ENCODE measurements around the gene CD58.

The CD58 gene

GRCh38 chr1:116493484-116494352, 77.1 kb downstream of the CD58 start:
- DNase-seq (ENCODE audit: low spot score) = no peak

- DNase-seq (ENCODE audit: low spot score) = no peak
Measured at GRCh38 chr1:116493036-116493435, 77.8 kb downstream of the CD58 start.

GRCh38 chr1:116492358-116492811, 78.4 kb downstream of the CD58 start:
- no peak for DNase-seq (ENCODE audit: low spot score)

GRCh38 chr1:116491700-116492357, 79.0 kb downstream of the CD58 start:
- no peak for DNase-seq (ENCODE audit: low spot score)

- no peak for DNase-seq (ENCODE audit: low spot score)
Measured at GRCh38 chr1:116490588-116490987, 80.2 kb downstream of the CD58 start.

GRCh38 chr1:116489231-116489697, 81.6 kb downstream of the CD58 start:
- DNase-seq (ENCODE audit: low spot score) = no peak

GRCh38 chr1:116488071-116488470, 82.8 kb downstream of the CD58 start:
- no peak for DNase-seq (ENCODE audit: low spot score)

- no peak for DNase-seq (ENCODE audit: low spot score)
Measured at GRCh38 chr1:116487583-116487982, 83.2 kb downstream of the CD58 start.

GRCh38 chr1:116487031-116487430, 83.8 kb downstream of the CD58 start:
- no peak for DNase-seq (ENCODE audit: low spot score)

GRCh38 chr1:116486424-116486823, 84.4 kb downstream of the CD58 start:
- DNase-seq (ENCODE audit: low spot score) = no peak

GRCh38 chr1:116485976-116486375, 84.8 kb downstream of the CD58 start:
- no peak for DNase-seq (ENCODE audit: low spot score)

- DNase-seq (ENCODE audit: low spot score) = peak; percentile 84
Measured at GRCh38 chr1:116485071-116485735, 85.6 kb downstream of the CD58 start.

GRCh38 chr1:116483481-116484309, 87.1 kb downstream of the CD58 start:
- no peak for DNase-seq (ENCODE audit: low spot score)

GRCh38 chr1:116482490-116482889, 88.3 kb downstream of the CD58 start:
- no peak for DNase-seq (ENCODE audit: low spot score)

- no peak for DNase-seq (ENCODE audit: low spot score)
Measured at GRCh38 chr1:116481934-116482333, 88.9 kb downstream of the CD58 start.

- DNase-seq (ENCODE audit: low spot score) = no peak
Measured at GRCh38 chr1:116478621-116479020, 92.2 kb downstream of the CD58 start.

GRCh38 chr1:116477429-116477828, 93.4 kb downstream of the CD58 start:
- no peak for DNase-seq (ENCODE audit: low spot score)

- no peak for DNase-seq (ENCODE audit: low spot score)
Measured at GRCh38 chr1:116476321-116476720, 94.5 kb downstream of the CD58 start.

- no peak for DNase-seq (ENCODE audit: low spot score)
Measured at GRCh38 chr1:116475850-116476218, 95.0 kb downstream of the CD58 start.

GRCh38 chr1:116474921-116475849, 95.6 kb downstream of the CD58 start:
- no peak for DNase-seq (ENCODE audit: low spot score)

Data from CD4-positive, alpha-beta T cell treated with Interleukin-15 for 4 hours (primary cell).